Stimulated activated CD4-positive, alpha-beta T cell treated with anti-CD3 and anti-CD28 coated beads, Interleukin-4, amount 100 ng/mL, for 48 hours (primary cell): Measurements from ENCODE around the gene DNAJB2.
"Not testable (repeated sequence)": the region's sequence is repeated elsewhere in the genome, so short reads cannot be mapped to it uniquely, and the experiment has no call there.

Source experiments
- DNase-seq, 2 donors: peaks; one replicate each; pipeline ENCODE4 v3.0.0-alpha.2; 2020; ENCODE audit warnings: low read depth in 2 of 2

The DNAJB2 gene

GRCh38 chr2:219258942-219259341 lies 20.2 kb upstream of the DNAJB2 start:
- not testable (repeated sequence) for DNase-seq

- DNase-seq = no peak
Observed at GRCh38 chr2:219261024-219261855, 17.9 kb upstream of the DNAJB2 start.

DNA sequence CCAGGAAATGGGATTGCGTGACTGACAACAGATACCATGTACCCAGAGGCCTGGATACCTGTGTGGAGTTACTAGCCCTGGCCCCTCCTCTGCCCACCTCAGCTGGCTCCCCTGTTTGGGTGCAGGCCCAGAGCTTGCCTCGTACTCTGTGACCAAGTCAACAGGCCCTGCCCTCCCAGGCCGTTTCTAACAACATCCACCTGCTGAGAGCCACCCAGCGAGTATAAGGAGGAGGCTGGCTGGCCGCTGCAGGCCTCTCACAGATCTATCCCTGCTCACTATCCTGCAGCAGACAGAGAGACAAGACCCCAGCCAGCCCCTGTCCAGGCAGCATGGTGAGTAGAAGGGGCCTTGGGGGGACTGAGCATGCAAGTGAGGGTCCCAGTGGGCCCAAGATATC lies 12.9 kb upstream of the DNAJB2 start:
- DNase-seq = no peak

GRCh38 chr2:219266886-219267285 lies 12.3 kb upstream of the DNAJB2 start:
- DNase-seq = no peak

DNA sequence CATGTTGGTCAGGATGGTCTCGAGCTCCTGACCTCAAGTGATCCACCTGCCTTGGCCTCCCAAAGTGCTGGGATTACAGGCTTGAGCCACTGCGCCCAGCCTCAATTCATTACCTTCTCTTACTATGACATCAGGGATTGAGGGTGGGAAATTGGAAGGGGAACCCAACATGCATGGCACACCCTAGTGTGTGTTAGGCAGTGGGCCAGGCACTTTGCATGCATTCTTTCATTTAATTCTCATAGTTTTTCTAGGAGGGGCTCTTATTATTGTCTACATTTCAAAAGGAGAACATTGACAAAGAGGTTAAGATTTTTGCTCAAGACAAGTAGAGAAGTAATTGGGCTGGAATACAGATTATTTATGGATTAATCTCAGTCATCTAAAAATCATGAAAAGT lies 10.9 kb upstream of the DNAJB2 start:
- DNase-seq = no peak

DNA sequence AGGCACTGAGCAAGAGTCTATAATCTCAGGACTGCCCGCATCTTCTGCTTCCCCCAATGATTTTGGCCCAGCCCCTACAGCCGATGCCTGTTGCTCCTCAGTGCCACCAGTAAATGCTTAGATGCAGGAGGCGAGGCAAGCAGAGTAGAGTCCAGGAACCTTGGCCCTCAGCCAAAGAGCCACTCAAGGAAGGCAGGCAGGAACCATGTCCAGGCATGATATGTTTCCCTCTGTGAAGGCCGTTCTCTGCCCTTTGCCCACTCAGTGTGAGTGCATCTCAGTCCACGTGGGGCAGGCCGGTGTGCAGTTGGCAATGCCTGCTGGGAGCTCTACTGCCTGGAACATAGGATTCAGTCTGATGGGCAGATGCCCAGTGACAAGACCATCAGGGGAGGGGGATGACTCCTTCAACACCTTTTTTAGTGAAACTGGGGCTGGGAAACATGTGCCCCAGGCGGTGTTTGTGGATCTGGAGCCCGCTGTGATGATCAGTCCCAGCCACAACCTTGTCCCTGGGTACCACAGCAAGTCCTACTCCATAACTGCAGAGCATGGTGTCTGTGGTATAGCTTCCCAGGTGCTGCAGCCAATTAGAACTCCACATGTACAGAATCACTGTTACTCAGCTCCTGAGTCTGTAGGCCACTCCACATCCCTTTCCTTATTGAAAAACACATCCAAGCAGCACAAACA lies 9.7 kb upstream of the DNAJB2 start:
- no peak for DNase-seq

DNA sequence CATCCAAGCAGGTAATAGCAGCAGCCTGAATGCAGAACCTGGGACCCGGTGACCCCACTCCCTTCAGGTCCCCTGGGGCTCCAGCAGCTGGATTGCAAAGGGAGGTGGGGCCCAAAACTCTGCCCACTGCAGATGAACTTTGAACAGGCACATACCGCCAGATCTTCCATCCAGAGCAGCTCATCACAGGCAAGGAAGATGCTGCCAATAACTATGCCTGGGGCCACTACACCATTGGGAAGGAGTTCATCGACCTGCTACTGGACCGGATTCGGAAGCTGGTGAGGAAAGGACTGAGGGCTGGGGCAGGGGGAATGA lies 9.2 kb upstream of the DNAJB2 start:
- DNase-seq = no peak

DNA sequence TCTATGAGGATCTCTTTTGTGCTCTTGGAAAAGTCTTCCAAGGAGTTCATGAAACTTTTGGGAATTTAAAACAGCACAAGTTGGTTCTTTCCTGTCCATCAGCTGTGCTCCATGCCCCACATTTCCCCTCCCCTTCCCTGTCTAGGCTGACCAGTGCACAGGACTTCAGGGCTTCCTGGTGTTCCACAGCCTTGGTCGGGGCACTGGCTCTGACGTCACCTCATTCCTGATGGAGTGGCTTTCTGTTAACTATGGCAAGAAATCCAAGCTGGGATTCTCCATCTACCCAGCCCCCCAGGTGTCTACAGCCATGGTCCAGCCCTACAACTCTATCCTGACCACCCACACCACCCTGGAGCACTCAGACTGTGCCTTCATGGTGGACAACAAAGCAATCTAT lies 8.1 kb upstream of the DNAJB2 start:
- DNase-seq = no peak

DNA sequence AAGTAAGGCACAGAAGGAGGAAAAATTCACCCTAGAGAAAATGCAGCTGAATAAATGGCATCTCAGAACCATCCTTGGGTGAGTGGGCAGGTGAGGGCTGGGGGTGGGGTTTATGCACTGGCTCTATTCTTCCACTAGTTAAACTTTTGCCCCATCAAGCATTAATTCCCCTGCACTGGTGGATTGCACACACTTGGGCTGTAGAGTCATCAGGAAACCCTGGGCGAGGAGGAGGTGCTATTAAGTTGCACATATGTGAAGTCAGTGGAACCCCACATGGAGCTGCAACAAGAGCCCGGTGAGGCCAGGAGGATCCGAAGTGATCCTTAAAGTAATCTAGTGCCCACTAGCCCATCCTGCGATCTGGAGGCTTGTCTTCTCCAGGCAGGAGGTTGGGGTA lies 6.8 kb upstream of the DNAJB2 start:
- DNase-seq = no peak

DNA sequence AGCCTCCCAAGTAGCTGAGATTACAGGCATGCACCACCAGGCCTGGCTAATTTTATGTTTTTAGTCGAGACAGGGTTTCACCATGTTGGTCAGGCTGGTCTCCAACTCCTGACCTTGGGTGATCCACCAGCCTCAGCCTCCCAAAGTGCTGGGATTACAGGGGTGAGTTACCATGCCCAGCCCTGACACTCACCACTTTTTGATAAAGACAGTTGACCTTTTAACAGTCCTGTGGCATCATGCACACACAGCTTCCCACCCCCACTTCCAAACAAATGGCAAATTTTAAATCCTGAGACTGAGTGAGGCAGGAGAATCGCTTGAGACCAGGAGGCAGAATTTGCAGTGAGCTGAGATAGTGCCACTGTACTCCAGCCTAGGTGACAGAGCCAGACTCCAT lies 6.2 kb upstream of the DNAJB2 start:
- DNase-seq = no peak

GRCh38 chr2:219273937-219274336 lies 5.2 kb upstream of the DNAJB2 start:
- DNase-seq = no peak

DNA sequence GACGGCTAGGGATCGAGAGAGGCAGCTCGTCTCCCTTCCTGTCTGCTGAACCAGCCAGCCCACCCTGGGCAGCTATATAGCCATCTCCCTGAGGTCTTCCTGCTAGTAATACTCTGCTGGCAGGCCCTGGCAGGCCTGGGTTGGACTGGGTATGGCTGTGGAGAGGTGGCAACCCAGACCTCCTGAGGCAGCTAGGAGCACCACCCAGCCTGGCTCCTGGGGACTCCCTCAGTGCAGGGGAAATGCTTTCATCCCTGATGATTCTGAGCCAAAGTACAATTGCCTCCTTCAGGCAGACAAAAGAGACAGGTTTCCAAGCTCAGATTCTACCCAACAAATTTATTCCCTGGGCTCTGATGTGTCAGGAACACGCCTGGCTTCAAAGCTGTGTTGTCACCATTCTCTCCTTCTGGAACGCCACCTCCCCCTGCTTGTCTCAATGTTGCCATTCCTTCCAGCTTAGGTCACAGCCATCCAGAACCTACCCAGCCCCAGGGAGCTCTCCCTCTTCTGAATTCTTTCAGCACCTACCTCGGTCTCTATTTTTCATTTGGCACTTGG lies 4.7 kb upstream of the DNAJB2 start:
- no peak for DNase-seq

- peak; percentile 57 to 66 for DNase-seq
Observed at GRCh38 chr2:219277703-219278654, 1.2 kb upstream of the DNAJB2 start.

DNA sequence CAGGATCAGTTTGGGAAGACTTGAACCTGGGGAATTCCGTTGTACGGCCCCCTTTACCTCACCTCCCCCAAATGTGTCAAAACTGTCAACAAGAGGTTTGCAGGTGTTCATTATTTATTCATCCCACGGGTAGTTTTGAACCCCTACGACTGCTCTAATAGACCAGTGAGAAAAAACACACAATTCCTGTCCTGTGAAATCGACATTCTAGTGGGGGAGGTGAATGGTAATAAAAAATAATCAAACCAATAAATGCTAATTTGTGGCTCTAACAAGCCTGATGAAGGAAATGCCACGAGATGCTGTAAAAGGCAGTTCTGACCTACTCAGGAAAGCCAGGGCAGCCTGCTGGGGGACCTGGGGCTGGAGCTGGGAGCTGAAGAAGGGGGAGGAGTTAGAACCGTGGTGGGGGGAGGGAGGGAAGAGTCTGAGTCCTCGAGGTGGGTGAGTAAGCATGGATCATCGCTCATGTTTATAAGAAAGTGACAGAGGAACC lies 463 bp upstream of the DNAJB2 start:
- DNase-seq = no peak

GRCh38 chr2:219279916-219280516 lies 850 bp downstream of the DNAJB2 start:
- DNase-seq = no peak

DNA sequence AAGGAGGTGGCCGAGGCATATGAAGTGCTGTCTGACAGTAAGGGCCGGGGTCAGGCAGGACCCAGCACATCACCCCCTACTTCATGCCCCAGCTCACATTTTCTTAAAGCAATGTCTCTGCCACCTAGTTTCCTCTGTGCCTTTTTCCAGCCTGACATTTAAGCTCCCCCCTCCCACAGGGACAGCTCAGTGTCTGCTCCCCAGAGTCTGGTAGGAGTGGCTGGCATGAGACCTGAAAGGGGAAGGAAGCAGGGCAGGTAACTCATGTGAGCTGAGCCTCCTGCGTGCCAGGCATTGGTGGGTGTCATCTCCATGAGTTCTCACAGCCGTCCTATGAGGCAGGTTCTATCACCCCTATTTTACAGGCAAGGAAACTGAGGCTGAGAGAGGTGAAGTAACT lies 1.5 kb downstream of the DNAJB2 start:
- no peak for DNase-seq

DNA sequence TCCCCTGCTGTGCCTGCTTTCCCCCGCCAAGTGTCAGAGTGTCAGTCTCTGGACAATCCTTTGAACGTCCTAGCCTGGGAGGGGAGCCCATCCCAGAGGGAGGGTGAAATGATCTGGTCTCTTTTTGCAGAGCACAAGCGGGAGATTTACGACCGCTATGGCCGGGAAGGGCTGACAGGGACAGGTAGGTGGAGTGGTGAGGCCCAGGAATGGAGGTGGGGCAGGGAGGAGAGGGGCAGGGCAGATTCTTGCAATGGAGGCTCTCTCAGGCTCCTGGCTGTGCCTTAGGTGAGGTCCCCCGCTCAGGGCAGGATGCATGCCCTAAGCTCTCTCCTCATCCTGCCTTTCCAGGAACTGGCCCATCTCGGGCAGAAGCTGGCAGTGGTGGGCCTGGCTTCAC lies 2.4 kb downstream of the DNAJB2 start:
- no peak for DNase-seq

GRCh38 chr2:219282375-219282774 lies 3.2 kb downstream of the DNAJB2 start:
- no peak for DNase-seq

DNA sequence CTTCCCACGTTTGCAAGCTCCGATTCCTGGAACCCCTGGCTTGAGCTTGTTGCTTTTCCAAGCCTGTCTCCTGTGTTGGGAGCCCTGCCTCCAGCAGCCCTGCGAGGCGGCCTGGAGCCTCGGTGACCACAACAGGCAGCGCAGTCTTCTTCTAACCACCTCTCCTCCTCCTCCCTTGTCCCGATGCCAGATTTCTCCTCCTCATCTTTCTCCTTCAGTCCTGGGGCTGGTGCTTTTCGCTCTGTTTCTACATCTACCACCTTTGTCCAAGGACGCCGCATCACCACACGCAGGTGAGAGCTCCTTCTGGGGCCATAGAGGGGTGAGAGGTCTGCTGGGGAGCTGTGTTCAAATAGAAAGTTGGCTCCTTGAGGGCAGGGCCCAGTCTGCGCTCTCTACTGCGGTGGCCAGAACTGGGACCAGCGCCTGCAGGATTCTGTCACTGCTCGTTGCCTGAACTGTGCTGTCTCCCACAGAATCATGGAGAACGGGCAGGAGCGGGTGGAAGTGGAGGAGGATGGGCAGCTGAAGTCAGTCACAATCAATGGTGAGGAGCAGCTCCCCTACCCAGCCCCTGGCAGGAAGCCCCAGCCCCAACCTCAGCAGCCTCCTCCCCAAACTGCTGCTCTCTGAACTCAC lies 3.9 kb downstream of the DNAJB2 start:
- no peak for DNase-seq

- no peak for DNase-seq
Observed at GRCh38 chr2:219284501-219285372, 5.6 kb downstream of the DNAJB2 start.
